DMS79 (cell line): ENCODE measurements around the gene ARVCF.

Source experiments
- DNase-seq: peaks from one replicate; lab custom pipeline; 2025; lab: John Stamatoyannopoulos, UW

ARVCF gene

GRCh38 chr22:20016734-20017621, at the start of gene ARVCF:
Gene ARVCF, minus strand, starts transcription at chr22:20016823. Its CDS starts 26,029 bp downstream, at chr22:19990794.
- DNase-seq, result peak; percentile 14

- no peak for DNase-seq
These were observed 49.4 kb upstream of the ARVCF start for GRCh38 chr22:20065896-20066616.

- DNase-seq, result no peak
These were observed 48.1 kb upstream of the ARVCF start for GRCh38 chr22:20064545-20065262.

GRCh38 chr22:20064140-20064480, 47.5 kb upstream of the ARVCF start:
- no peak for DNase-seq

- no peak for DNase-seq
These were observed 46.9 kb upstream of the ARVCF start for GRCh38 chr22:20063271-20064139.

GRCh38 chr22:20062766-20063083, 46.1 kb upstream of the ARVCF start:
- no peak for DNase-seq

- no peak for DNase-seq
These were observed 45.6 kb upstream of the ARVCF start for GRCh38 chr22:20062043-20062765.

GRCh38 chr22:20061481-20061861, 44.8 kb upstream of the ARVCF start:
- no peak for DNase-seq

GRCh38 chr22:20060700-20061480, 44.3 kb upstream of the ARVCF start:
- no peak for DNase-seq

- DNase-seq, result no peak
These were observed 42.6 kb upstream of the ARVCF start for GRCh38 chr22:20058989-20059770.

- DNase-seq, result no peak
These were observed 41.1 kb upstream of the ARVCF start for GRCh38 chr22:20057596-20058268.

- DNase-seq, result no peak
These were observed 40.2 kb upstream of the ARVCF start for GRCh38 chr22:20056696-20057386.

- DNase-seq, result no peak
These were observed 39.5 kb upstream of the ARVCF start for GRCh38 chr22:20056161-20056560.

GRCh38 chr22:20055654-20056053, 39.0 kb upstream of the ARVCF start:
- DNase-seq, result no peak

GRCh38 chr22:20055144-20055543, 38.5 kb upstream of the ARVCF start:
- no peak for DNase-seq

GRCh38 chr22:20054485-20054884, 37.9 kb upstream of the ARVCF start:
- no peak for DNase-seq

- no peak for DNase-seq
These were observed 37.4 kb upstream of the ARVCF start for GRCh38 chr22:20054034-20054427.

- DNase-seq, result no peak
These were observed 36.9 kb upstream of the ARVCF start for GRCh38 chr22:20053407-20054033.
